GM19324 (cell line): Measurements from ENCODE around the gene JAZF1.

ENCODE experiments used
- ATAC-seq: cut with Tn5 transposase; IDR thresholded peaks from one replicate; pipeline ENCODE4 v1.9.1; 2021; ENCODE audit warnings: mild to moderate bottlenecking, moderate library complexity; ENCODE audit not compliant: unreplicated experiment, low FRiP score

Gene JAZF1

DNA sequence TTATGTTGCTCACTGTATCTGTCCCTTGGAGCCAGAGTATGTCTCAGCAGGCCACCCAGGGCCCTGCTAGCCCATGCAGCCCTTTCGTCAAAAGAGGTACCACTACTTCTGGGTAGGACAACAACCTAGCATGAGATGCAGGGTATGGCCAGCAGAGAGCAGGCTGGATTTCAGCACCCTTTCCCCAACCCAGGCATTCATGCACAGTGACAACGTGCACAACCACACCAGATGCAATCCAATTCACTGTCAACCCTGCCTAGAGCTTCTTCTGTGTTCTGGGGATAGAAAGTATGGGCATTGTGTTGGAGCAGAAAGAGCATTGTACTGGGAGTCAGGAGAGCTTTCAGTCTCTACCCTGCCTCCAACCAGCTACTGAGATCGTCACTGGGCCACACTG lies 37.9 kb downstream of the JAZF1 start:
- no peak for ATAC-seq

DNA sequence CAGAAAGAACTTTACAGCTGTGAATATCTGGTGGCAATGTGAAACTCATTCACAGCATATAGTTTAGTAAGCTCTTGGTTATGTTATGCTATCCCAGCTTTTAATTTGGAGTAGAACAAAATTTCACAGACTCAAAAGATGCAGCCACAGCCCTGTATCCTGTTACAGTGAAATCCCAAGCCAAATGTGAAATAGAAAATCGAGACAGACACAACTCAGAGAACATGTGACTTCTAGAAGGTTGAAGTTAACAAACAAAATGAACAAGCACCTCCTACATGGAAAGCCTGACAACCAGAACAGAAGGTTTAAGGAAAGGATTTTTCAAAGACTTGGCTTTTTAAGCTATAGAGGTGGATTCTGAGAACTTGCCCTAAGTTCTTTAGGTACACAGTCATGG lies 39.6 kb downstream of the JAZF1 start:
- no peak for ATAC-seq

DNA sequence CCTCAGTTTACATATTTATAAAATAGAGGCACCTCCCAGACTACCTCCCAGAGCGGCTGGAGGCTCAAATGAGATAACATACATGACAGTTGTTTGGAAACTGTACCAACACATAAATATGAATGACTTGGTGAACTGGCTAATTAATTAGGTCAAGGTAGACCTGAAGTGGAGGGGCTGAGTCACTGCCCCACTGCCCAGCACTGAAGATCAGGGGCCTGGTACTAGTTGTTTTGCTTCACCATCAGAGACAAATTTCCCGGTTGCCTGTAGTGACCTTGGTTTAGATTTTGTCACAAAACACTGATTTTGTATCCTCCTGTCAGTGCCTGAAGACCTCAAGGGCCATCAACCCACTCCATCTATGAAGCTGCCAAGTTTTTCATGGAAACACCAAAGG lies 41.8 kb downstream of the JAZF1 start:
- no peak for ATAC-seq

DNA sequence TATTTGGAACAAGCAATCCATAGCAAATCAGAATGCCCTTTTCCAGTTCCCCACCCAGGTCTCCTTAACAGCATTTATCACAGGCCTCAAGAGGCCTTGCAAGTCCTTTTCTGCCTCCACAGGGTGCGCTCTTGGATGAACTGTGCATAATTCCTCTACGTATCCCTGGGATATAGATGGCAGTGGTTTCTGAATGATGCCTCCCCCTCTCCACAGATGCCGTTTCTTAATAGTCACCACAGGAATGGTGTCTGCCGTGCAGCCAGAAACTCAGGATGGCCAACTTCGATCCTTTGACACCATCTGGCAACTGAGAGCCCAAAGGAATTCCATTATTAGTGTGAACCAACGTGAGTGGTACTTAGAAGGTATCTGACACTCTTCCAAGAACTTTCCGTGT lies 43.1 kb downstream of the JAZF1 start:
- ATAC-seq, result no peak

DNA sequence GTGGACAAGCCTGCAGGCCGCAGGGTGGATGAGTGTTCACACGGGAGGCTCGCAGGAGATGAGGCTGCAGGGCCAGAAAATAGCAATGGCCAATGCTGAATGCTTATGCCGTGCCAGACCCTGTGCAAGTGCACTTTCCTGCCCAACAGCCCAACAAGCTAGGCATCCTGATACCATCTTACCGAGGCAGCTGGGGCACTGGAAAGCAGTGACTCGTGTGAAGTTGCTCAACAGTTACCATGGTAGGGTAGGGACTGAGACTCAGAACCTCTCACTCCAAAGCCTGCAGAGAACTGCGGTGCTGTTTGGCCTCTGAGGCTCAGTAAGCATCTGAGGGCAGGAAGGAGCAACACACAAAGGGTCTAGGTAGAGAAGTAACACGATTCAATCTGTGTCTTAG lies 43.7 kb downstream of the JAZF1 start:
- no peak for ATAC-seq

DNA sequence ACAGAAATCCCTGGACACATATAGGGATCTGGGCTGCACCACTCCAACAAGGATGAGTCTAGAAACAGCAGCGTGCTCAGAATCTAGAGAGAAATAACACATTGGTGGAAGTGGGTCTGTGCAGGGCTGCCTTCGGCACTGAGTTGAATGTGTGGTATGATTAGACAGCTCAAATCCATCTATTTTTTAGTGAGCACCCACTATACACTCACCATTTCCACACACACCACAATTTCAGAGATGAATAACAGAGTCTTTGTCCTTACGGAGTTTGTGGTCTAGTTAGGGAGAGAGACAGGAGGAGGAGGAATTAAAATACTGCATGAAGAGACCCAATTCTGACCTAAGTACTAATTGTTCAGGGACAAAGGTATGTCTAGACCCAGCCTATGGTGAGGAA lies 44.2 kb downstream of the JAZF1 start:
- no peak for ATAC-seq

DNA sequence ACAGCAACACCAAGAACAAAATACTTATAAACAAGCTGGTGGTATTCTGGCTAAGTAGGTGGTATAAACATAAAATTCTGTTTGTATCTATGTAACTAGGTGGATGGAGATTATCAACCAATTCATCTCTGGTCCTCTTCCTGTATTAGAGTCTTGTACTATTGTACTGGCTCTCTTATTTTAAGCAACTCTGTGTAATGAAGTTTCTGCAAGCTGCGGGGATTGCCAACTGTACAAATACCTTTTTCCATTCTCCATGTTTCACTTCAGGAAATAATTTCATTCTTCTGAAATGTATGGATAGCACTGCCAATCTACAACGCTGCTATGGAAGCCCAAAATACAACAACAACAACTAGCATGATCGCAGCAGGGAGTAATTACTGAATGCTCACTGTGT lies 44.8 kb downstream of the JAZF1 start:
- no peak for ATAC-seq

DNA sequence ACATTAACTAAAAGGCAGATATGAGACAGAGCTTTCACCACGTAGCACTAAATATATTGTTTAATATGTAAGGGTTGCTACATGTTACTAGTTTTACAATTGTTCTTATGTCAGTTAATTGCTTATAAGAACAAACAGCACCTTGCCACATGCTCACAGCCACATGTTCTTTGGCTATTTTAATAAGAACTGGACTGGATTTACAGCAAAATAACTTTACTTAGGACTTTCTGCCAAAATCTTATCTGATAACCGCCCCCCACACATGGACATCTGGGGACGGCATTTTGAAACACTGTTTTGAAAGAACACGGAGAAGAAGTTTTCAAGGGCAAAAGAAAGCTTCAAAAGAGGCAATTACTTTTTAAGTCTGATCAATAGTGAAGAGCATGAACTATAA lies 45.3 kb downstream of the JAZF1 start:
- no peak for ATAC-seq

DNA sequence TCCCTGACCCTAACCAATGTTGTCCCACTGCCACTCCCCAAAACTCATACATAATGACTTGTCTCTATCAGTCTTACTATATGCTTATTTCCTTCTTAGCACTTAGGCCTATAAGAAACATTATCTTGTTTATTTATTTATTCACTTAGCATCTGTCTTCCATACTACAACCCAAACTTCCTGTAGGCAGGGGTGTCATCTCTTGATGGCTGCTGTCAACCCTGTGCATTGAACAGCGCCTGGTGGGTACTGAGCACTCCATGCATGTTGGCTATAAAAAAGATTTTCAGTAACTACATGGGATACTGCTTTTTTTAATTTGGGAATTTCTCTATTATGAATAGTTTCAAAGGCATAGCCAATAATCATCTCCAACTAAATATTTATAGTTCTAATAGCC lies 46.7 kb downstream of the JAZF1 start:
- ATAC-seq, result no peak

DNA sequence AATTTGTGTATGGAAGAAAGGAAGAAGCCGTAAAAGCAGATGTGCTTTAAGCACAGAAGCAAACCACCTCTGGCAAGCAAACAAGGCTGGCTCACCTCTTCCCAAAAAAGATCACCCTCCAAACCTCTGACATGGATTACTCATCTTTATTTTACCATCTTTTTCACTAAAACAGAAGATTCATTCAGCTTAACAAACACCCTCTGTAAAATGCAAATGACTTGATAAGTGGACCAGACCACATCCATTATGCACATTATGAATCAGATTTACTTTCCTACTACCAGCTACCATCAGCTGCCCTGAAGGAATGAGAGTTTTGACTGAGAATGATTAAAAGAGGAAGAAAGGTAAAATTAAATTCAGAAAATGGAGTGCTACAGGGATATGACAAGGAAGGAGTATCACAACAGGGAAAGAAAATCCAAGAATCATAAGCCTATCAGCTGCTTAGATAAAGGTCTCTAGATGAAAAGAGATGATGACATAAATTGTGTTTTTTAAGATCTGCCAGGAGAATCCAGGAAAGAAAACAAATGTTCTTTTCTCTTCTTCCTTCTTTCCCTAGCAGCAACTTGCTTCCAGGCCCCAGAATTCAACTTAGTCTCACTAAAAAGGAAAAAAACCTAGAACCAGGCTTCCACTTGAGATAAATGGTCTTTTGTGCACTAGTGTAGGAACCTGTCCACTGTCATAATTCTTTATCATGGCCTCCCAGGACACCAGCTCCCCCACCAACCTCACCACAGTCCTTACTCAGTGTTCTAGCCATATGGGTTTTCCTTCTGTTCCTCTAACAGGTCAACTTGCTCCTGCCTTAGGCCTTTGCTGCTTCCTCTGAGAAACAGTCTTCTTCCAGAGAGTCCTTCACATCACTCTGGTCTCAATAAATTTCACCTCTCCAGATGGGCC lies 47.4 kb downstream of the JAZF1 start:
- ATAC-seq, result no peak

DNA sequence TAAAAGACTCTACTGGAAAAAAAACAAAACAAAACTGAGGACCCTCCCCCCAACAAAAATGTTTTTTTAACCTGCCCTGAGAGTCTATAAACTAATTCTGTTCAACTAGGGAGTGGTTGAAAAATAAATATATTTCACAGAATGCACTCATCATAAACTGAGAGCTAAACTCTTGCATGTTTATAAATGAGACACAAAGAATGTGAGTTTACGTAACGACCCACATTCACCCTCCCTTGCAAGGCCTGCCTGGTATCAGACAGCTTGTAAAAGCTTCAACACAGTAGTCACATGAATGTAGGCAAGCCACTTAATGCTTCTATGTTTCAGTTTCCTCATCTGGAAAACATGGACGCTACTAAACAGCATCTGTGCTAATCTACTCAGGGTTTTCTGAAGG lies 50.3 kb downstream of the JAZF1 start:
- no peak for ATAC-seq

DNA sequence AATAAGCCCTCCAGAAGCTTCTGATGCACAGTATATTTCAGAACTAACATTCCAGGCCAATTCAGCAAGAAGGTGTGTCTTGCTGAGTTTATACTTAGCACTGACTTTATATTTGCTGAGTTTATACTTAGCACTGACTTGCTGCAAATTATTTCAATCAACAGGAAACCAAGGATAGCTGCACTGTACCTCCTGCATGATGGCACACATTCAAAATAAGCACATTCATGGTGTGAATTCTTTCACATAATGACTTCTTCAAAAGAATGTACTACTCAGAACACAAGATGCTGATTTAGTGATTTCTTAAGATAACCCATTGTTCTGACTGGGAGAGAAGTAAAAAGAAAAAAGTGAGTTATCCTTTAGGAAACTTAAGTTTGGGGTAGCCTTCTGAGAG lies 52.0 kb downstream of the JAZF1 start:
- no peak for ATAC-seq

DNA sequence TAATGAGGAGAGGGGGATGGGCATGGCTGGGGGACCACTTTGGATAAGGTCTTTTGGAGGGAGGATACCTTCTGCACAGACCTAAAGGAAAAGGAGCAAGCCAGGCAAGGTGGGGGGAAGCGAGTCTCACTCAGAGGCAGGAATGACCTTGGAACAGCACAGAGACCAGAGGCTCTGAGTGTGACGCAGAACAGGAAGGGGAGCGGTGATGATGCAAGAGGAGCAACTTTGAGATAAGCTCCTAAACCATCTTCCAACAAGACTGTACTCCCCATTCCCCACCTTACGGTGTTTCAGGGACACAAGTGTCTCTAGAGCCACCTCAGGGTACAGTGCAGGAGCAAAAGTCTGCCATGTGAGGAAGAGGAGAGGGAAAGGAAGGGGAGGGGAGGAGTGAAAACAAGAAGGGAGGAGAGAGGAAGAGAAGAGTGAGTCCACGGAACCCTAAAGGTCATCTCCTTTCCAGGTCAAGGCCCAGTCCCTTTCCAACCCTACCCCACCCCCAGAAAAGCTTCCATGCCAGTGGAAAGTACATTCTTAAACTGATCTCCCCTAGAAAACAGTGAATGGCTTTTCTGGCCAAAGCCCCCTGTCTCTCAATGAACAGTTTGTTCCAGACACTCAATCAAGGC lies 54.1 kb downstream of the JAZF1 start:
- no peak for ATAC-seq

DNA sequence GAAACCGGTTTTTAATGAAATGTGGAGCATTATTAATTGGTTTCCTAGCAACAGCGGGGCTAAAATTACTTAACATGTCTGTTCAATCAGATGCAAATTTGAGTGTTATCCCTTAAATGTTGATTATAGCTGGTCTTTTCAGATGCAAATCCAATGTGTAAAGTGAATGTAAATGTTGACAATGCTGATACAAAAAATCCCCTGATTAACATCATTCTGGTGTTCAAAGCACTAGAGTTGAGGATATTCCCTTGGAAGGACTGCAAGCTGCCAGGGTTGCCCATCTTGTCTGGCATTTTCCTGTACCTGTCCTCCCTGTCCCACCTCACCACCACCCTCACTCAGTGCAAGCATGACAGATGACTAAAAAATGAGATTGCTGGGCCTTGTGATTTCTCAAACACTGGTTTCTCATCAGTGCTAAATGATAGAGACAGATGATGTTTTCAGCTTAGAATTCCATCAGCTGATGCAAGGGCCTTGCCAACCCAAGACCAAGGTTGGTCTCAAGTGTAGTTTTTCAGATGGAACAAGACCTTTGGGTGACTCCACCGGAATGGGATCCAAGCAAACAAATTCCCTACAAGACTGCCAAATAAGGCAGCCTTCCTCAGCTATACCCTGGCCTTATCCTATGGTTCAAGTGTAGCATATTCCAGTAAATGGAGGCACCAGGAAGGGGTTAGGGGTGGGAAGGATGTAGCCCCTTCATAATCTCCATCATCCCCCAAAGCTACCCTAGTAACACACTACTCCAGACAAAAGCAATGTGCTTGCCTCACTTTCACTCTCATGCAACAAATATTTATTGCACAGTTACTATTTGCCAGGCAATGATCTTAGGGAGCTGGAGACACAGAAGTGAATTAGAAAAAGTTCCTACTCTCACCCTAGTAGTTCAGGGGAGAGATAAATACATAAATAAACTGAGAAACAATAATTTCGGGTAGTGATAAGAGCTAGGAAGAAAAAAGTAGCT lies 54.9 kb downstream of the JAZF1 start:
- ATAC-seq, result no peak

DNA sequence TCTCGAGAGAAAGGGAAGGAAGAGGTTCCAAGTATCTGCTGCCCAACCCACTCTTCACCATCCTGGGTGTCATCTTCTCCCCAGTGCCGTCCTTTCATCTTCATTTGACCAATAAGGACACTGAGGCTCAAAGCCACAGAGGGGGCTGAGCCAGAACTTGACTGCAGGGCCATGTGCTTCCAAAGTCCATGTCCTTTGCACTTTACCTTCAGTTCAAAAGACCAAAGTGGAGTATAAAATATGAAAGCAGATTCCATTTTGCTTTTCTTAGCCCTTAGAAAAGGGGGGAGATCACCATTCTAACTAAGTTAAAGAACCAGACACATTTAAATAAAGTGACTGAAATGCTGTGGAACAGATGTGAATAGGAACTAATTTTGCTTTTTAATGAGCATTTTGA lies 56.2 kb downstream of the JAZF1 start:
- ATAC-seq, result no peak

DNA sequence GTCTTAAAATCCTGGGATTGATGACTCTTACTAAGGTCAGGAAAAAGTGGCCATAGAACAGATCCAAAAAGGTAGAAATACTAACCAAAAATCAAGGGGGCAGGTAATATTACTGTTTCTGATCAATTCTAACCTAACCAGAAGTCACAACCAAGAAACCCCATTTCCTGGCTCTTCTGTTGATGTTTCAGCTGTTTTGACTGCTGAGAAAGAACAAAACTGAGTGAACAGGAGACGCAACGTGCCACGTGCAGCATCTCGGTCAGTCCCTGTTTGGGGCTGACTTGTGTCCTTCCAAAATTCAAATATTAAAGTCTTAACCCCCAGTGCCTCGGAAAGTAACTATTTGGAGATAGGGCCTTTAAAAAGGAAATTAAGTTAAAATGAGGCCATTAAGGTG lies 56.8 kb downstream of the JAZF1 start:
- ATAC-seq, result no peak

DNA sequence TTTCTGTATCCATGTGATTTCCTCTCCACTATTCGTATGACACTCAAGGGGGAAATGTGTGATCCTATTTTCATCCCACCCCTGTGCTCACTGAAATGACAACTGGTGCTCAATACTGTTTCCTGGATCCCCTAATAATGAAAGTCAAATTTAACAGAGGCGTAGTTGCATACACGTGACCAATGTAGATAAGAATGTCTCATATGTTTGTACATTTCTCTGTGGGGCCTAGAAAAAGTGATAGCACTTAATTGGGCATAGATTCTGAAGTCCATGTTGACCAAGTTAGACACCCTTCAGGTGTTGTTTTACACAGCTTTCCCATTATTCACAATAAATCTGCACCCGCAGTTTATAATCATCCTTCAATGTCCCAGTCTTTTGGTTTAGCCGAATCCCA lies 59.1 kb downstream of the JAZF1 start:
- ATAC-seq, result no peak

DNA sequence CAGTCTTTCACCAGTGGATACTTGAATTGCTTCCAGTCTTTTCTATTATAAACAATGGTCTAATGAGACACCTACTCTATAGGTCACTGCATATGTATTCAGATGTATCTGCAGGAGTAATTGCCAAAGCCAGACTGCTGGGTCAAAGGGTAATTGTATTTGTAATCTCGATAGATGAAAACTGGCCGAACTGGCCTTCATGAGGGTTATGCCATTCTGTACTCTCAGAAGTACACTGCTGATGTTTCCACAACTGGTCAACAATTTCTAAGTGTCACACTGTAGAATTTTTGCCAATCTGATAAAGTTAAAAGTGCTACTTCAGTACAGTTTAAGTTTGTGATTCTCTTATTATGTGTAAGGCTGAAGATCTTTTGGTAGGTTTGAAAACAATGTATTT lies 64.6 kb downstream of the JAZF1 start:
- no peak for ATAC-seq

DNA sequence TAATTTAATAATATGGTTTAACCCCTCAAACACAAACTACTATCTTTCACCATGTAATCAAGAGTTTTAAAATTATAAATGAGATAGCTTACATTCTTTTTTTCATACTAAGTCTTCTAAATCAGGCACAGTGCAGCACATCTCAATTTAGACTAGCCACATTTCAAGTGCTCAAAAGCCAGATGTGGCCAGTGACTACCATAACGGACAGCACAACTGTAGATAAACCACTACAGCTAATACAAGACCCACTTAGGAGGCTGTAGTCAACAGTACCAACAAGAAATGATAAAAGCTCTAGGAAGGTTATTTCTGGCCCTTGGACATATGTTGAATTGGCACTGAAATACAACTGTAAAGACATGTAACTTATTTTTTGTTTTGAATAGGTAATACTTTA lies 65.3 kb downstream of the JAZF1 start:
- ATAC-seq, result no peak

DNA sequence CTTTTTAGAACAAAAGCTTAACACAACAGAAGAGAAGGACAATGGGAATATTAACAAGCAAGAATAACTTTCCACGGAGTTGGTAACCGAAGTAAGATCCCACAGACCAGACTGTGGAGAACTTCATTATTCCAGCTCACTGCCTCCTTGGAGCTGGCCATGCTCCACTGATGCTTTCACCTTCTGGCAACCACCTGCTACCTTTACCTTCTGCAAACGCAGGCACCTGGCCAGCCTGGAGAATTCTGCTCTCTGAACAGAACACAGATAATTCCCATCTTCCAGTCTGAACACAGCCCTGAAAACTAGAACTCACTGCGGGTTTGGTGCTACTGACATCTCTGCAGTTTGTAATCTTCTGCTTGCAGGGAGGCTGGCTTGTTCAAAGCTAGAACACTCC lies 66.5 kb downstream of the JAZF1 start:
- no peak for ATAC-seq

DNA sequence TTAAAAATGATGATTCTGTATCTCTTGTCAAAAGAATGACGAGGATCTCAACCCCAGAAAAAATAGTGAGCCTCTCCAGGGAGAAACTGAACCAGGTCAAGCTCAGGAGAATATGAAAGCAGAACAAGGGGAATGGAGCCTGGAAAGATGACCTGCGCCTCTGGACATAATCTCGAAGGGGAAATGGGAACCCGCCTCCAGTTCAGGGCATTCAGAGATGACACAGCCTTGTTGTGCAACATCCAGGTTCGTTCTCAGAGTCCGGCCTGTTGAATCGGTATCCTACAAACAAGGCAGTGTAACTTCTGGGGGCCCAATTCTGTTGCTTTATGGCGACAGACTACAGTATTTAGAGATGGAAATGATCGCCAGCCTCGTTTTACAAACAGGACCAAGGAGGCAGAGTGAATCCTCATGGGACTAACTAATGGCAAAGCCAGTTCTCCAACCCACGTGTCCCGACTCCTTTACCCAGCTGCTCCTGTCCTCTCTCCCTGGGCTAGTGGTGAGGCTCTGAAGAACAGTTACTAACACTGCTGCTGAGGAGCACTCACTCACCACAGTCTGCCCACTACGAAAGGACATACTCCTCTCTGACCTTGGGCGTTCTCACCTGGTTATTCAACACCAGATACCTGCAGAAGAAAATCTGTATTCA lies 67.6 kb downstream of the JAZF1 start:
- ATAC-seq, result no peak
